NCI-H1436 treated with DMSO at 0.1 percent for 48 hours (cell line): ENCODE measurements around the gene POLR1B.
"Not testable (repeated sequence)": the region's sequence is repeated elsewhere in the genome, so short reads cannot be mapped to it uniquely, and the experiment has no call there.

ENCODE experiments used
- DNase-seq: peaks from one replicate; lab custom pipeline; 2025; lab: John Stamatoyannopoulos, UW

POLR1B gene, protein sequence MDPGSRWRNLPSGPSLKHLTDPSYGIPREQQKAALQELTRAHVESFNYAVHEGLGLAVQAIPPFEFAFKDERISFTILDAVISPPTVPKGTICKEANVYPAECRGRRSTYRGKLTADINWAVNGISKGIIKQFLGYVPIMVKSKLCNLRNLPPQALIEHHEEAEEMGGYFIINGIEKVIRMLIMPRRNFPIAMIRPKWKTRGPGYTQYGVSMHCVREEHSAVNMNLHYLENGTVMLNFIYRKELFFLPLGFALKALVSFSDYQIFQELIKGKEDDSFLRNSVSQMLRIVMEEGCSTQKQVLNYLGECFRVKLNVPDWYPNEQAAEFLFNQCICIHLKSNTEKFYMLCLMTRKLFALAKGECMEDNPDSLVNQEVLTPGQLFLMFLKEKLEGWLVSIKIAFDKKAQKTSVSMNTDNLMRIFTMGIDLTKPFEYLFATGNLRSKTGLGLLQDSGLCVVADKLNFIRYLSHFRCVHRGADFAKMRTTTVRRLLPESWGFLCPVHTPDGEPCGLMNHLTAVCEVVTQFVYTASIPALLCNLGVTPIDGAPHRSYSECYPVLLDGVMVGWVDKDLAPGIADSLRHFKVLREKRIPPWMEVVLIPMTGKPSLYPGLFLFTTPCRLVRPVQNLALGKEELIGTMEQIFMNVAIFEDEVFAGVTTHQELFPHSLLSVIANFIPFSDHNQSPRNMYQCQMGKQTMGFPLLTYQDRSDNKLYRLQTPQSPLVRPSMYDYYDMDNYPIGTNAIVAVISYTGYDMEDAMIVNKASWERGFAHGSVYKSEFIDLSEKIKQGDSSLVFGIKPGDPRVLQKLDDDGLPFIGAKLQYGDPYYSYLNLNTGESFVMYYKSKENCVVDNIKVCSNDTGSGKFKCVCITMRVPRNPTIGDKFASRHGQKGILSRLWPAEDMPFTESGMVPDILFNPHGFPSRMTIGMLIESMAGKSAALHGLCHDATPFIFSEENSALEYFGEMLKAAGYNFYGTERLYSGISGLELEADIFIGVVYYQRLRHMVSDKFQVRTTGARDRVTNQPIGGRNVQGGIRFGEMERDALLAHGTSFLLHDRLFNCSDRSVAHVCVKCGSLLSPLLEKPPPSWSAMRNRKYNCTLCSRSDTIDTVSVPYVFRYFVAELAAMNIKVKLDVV

GRCh38 chr2:112542123-112542983, at the start of gene POLR1B:
Gene POLR1B, plus strand, starts transcription at chr2:112542465. Its CDS starts 30 bp downstream, at chr2:112542495.
- no peak for DNase-seq

DNA sequence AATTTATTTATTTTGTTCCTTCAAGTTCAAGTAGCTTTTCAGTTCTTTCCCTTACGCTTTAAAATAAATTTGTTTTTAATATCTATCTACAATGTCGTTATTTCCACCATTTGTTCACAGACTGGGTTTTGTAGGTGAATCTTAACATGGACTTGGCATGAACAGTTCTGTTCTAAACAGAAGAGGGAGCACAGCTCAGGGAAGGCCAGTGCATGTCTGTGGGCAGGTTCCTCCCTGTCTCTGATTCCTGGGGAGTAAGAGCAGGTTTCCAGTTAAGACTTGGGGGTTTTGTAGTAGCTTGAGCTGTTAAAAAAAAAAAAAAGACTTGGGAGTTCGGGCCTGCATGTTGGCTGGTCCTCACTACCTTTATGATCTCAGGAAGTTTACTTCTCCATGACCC, 49.2 kb upstream of the POLR1B start:
- no peak for DNase-seq

DNA sequence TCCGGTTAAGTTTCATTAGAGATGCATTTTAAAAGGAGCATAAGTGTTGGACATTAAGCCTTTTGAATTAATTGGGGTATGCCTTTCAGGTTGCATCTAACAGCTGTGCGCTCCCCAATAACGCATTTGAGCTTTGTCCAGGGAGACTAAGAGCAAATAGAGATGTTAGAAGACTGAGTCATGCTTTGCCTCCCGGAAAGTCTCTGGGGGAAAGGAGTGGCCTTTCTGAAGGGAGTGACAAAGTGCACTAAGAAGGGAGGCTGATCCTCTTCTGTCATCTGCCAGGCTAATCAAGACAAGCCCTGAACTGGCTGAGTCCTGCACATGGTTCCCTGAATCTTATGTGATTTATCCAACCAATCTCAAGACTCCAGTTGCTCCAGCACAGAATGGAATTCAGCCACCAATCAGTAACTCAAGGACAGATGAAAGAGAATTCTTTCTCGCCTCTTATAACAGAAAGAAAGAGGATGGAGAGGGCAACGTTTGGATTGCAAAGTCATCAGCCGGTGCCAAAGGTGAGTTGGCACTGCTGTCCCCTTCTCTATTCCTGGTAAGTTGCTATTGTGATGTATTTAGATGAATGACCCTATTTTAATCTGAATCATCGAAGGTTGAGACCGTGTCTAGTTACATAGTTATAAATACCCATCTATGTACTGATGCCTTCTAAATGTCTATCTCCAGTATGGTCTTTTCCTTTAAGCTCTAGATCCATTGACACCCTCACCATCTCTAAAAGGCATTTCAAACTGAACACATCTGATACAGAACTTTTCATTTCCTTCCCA, 48.2 kb upstream of the POLR1B start:
- no peak for DNase-seq

- no peak for DNase-seq
These were observed 47.4 kb upstream of the POLR1B start for GRCh38 chr2:112494828-112495227.

- not testable (repeated sequence) for DNase-seq
These were observed 46.4 kb upstream of the POLR1B start for GRCh38 chr2:112495878-112496277.

- not testable (repeated sequence) for DNase-seq
These were observed 41.3 kb upstream of the POLR1B start for GRCh38 chr2:112500850-112501484.

GRCh38 chr2:112509239-112509998, 32.8 kb upstream of the POLR1B start:
- not testable (repeated sequence) for DNase-seq

- DNase-seq: no peak
These were observed 25.5 kb upstream of the POLR1B start for GRCh38 chr2:112516801-112517200.

DNA sequence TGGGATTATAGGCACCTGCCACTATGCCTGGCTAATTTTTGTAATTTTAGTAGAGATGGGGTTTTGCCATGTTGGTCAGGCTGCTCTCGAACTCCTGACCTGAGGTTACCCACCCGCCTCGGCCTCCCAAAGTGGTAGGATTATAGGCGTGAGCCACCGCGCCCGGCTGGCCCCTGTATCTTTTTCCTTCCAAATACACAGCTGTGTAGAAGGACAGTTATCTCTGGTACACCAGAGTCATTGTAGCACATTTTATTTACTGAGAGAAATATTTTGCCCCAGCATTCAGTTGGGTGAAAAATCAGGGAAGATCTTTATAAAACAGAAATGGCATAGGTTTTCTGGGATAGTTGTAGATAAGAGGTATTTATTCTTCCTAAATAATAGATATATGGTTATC, 23.5 kb upstream of the POLR1B start:
- no peak for DNase-seq

DNA sequence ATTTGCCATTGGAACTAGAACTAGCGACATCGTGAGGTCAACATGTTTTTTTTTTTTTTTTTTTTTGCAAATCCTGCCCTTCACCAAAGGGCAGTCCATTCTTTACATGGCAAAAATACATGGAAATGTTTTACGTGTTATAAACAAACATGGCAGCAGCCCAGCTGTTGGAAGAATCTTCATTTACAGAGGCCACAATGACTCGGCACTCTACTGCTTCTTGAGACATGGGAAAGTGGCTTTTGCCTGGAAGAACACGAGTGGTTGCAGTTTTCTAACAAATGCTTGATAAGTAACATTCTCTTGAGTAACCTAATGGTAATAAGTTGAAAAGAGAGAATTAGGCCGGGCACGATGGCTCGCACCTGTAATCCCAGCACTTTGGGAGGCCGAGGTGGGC, 22.8 kb upstream of the POLR1B start:
- no peak for DNase-seq

- no peak for DNase-seq
These were observed 22.0 kb upstream of the POLR1B start for GRCh38 chr2:112520234-112520783.

- no peak for DNase-seq
These were observed 18.9 kb upstream of the POLR1B start for GRCh38 chr2:112523291-112523777.

- not testable (repeated sequence) for DNase-seq
These were observed 18.0 kb upstream of the POLR1B start for GRCh38 chr2:112524276-112524675.

GRCh38 chr2:112528541-112528940, 13.7 kb upstream of the POLR1B start:
- DNase-seq: no peak

DNA sequence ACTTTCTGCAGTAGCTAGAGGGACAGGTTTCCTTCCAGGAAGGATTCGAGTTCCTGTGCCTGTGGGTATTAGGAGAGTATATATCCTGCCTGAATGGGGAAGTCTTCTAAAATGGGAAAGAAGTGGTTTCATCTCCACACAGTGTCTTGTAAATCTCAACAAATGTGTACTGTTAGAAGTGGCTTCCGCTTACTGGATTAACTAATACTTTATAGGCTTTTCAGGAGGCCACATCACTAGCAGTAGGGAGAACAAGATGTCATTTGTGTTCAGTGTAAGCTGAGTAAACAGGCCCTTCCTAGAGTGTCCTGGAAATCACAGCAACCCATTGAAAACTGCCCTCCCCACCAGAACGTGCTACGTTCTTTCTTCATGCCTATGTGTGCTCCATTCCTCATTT, 12.5 kb upstream of the POLR1B start:
- no peak for DNase-seq

- DNase-seq: no peak
These were observed 11.5 kb upstream of the POLR1B start for GRCh38 chr2:112530728-112531127.

- no peak for DNase-seq
These were observed 7.4 kb upstream of the POLR1B start for GRCh38 chr2:112534826-112535225.

DNA sequence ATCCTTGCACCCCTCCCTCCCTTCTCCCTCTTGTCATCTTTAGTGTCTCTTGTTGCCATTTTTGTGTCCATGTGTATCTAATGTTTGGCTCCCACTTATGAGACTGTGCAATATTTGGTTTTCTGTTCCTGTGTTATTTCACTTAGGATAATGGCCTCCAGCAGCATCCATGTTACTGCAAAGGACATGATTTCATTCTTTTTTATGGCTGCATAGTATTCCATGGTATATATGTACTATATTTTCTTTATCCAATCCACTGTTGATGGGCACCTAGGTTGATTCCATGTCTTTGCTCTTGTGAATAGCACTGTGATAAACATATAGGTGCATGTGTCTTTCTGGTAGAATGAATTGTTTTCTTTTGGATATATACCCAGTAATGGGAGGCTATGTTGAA, 5.6 kb upstream of the POLR1B start:
- DNase-seq: not testable (repeated sequence)

- DNase-seq: no peak
These were observed 3.0 kb upstream of the POLR1B start for GRCh38 chr2:112539306-112539705.
